CD4-positive, alpha-beta T cell (primary cell): ENCODE data around the gene SNRPD3. TPM values are rescaled to one million over a fixed set of nuclear protein-coding genes. Genes with fewer than 3 reads are reported as not detected.

Experiments
- ATAC-seq: fragments of 200-7000 bp; cut with Tn5 transposase; one replicate; pipeline ENCODE4 v1.10.0; 2022; ENCODE audit warnings: mild to moderate bottlenecking; ENCODE audit not compliant: poor library complexity
- CTCF ChIA-PET: fragments of 350-600 bp; sonication (Branson Sonifier 250); formaldehyde crosslinking; loops from one replicate; lab custom pipeline; 2021; ENCODE audit warnings: antibody characterized with exemption, inconsistent platforms; lab: Charles Lee
- POLR2A ChIA-PET: fragments of 350-600 bp; sonication (Branson Sonifier 250); formaldehyde crosslinking; loops from one replicate; lab custom pipeline; 2021; ENCODE audit warnings: antibody characterized with exemption, inconsistent platforms; lab: Charles Lee
- DNase-seq, 14 experiments: peaks; one replicate each; pipeline ENCODE4 v3.0.0-alpha.2; 2013 to 2020; ENCODE audit warnings: mixed read lengths in 2 of 14
- H3K27ac ChIP-seq, 2 donors: one replicate each; pipeline versions ENCODE4 v1.5.1 to v1.7.0; 2013; ENCODE audit warnings: low read length in 2 of 2, low read depth in 1 of 2, mild to moderate bottlenecking in 1 of 2
- H3K27me3 ChIP-seq, 2 experiments: 1 replicate in 1 of 2; 2 replicates in 1 of 2; pipeline versions ENCODE4 v1.6.1 to v1.7.0; 2013; ENCODE audit warnings: low read length in 2 of 2, control low read depth in 1 of 2, mild to moderate bottlenecking in 1 of 2, moderate library complexity in 1 of 2; ENCODE audit not compliant: insufficient read depth in 2 of 2, control insufficient read depth in 1 of 2
- H3K36me3 ChIP-seq: one replicate; pipeline ENCODE4 v1.6.1; 2013; ENCODE audit warnings: low read length, control low read depth; ENCODE audit not compliant: insufficient read depth
- H3K4me1 ChIP-seq: one replicate; pipeline ENCODE4 v1.6.1; 2013; ENCODE audit warnings: low read length, control low read depth; ENCODE audit not compliant: insufficient read depth
- H3K4me3 ChIP-seq: one replicate; pipeline ENCODE4 v1.5.1; 2013; ENCODE audit warnings: mild to moderate bottlenecking, low read length, moderate library complexity
- H3K9me3 ChIP-seq, 2 experiments: 1 replicate in 1 of 2; 2 replicates in 1 of 2; pipeline versions ENCODE4 v1.6.1 to v1.7.0; 2013; ENCODE audit warnings: low read length in 2 of 2, mild to moderate bottlenecking in 2 of 2, control low read depth in 1 of 2, moderate library complexity in 1 of 2; ENCODE audit not compliant: control insufficient read depth in 1 of 2, insufficient read depth in 1 of 2
- H3K27ac Mint-ChIP-seq: one replicate; pipeline ENCODE4 v1.8.0; 2020; ENCODE audit warnings: mixed read lengths
- H3K27me3 Mint-ChIP-seq: one replicate; pipeline ENCODE4 v1.8.0; 2021; ENCODE audit warnings: mixed read lengths
- H3K36me3 Mint-ChIP-seq: one replicate; pipeline ENCODE4 v1.8.0; 2021; ENCODE audit warnings: low read depth, mixed read lengths
- H3K4me1 Mint-ChIP-seq: one replicate; pipeline ENCODE4 v1.8.0; 2021; ENCODE audit warnings: low read depth, mixed read lengths
- H3K4me3 Mint-ChIP-seq: one replicate; pipeline ENCODE4 v1.8.0; 2020; ENCODE audit warnings: mild to moderate bottlenecking, mixed read lengths
- H3K9me3 Mint-ChIP-seq: one replicate; pipeline ENCODE4 v1.8.0; 2020; ENCODE audit warnings: mixed read lengths
- CTCF ChIP-seq: fragments of 200-600 bp; IDR thresholded peaks from one replicate; pipeline ENCODE4 v1.8.0; 2022; ENCODE audit warnings: antibody characterized with exemption, mild to moderate bottlenecking
- intact Hi-C, 2 experiments: fragments of 100-400 bp; cut with DNase I in 1 of 2; cut with micrococcal nuclease in 1 of 2; formaldehyde crosslinking; loops; one replicate each; pipeline versions ENCODE4 v1.15.1 to v1.9.0; 2023 to 2025; cut with DNase I, micrococcal nuclease
- polyA plus RNA-seq, 2 donors: library from polyadenylated mRNA; unstranded; fragments of 120-200 nt; gene quantifications; one replicate each; pipeline ENCODE4 v1.2.1, GENCODE V29; 2013
- total RNA-seq, 174 experiments: library from RNA in 2 of 174; stranded (reverse) in 2 of 174; gene quantifications; one replicate each; pipeline ENCODE4 v1.2.3 and lab custom pipeline; 2021 to 2026

SNRPD3 gene
- total RNA-seq (10 to 100 TPM; 31.0 to 31.5 TPM), total RNA-seq (lab: John Stamatoyannopoulos, UW) (27.4 to 106 (median 62.5) reads per million in 172 experiments)
- polyA plus RNA-seq (2013, experiment 1 of 2) = 105 TPM
- 91.5 TPM for polyA plus RNA-seq (2013, experiment 2 of 2)

GRCh38 chr22:24555165-24556039 lies at the start of gene SNRPD3:
Gene SNRPD3 (plus strand): TSS chr22:24555999. CDS start chr22:24557675, 1,676 bp downstream.
- Mint-ChIP-seq H3K27ac (peak within 1 kb of the TSS; percentile 89), H3K9me3 (no peaks in the 10 kb centered on the region), H3K4me3 (peak within 1 kb of the TSS; percentile 97), H3K36me3 (peaks cover 68% of the 10 kb centered on the region), H3K4me1 (peaks cover 82% of the 10 kb centered on the region), H3K27me3 (no peaks in the 10 kb centered on the region)
- ATAC-seq = peak; percentile 83
- CTCF ChIA-PET = no interaction called here
- Histone ChIP-seq H3K36me3 (peaks cover 29% of the 10 kb centered on the region), H3K9me3 (no peaks in the 10 kb centered on the region), H3K4me3 (peak within 1 kb of the TSS; percentile 78), H3K27ac (peak within 1 kb of the TSS; percentile 97 to 98), H3K4me1 (peaks cover 52% of the 10 kb centered on the region), H3K27me3 (no peaks in the 10 kb centered on the region)
- peak; percentile 99 to 100 (median 100) for DNase-seq
- intact Hi-C loops = loop anchor here in 1 of 2 experiments (1.0 to 10.0 kb wide), 5 partner anchors 285 to 1411 kb away; partner anchors contain the start of genes DERL3, RAB36, RSPH14 and SPECC1L
- no peak for TF ChIP-seq CTCF
- POLR2A ChIA-PET = interaction anchor here (0.6 to 2.4 kb wide), 8 partner anchors 7 to 698 kb away, joined by 3 to 17 read pairs (median 4); partner anchors contain the start of gene ADORA2A

DNA sequence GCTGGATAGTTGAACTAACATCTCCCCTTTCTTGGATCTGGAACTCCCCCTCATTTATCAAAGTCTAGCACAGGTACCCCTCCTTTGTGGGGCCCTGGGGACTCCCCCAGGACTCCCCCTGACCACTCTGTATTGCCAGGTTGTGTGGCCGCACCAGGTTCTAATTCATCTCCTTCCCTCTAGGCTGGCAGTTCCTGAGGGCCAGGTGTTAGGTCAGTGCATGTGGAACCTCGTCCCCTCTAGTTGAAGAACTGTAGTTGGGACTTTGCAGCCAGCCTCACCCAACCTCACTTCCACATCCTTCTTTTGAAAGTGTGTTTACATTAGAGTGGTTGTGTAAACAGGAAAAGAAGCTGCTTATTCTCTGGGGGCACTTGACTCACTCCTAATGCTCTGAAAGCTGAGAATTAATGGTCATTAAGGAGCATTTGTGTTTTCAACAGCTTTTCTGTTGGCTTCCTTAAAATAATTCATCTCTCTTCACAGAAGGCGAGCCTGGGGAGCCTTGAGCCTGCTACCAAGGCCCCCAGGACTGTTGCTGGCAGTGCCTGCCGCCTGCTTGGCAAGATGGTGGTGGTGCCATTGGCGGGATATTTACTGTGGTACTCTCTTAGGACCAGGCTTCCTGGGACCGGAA lies 48.9 kb upstream of the SNRPD3 start:
- Histone ChIP-seq H3K27ac (no peak overlapping the region), H3K9me3 (no peaks in the 10 kb centered on the region), H3K4me1 (peaks cover 2% of the 10 kb centered on the region), H3K27me3 (no peaks in the 10 kb centered on the region), H3K4me3 (no peak overlapping the region), H3K36me3 (no peaks in the 10 kb centered on the region)
- Mint-ChIP-seq H3K4me1 (peaks cover 3% of the 10 kb centered on the region), H3K36me3 (no peaks in the 10 kb centered on the region), H3K9me3 (no peaks in the 10 kb centered on the region), H3K27me3 (no peaks in the 10 kb centered on the region), H3K27ac (no peak overlapping the region), H3K4me3 (no peak overlapping the region)
- CTCF ChIA-PET = interaction anchor here (0.6 to 0.8 kb wide), 2 partner anchors 14 to 16 kb away, joined by 3 read pairs; no protein-coding TSS in a partner anchor
- peak in 1 of 14 experiments; percentile 22 for DNase-seq
- no peak for TF ChIP-seq CTCF
- POLR2A ChIA-PET = no interaction called here
- intact Hi-C loops = no loop called here
- no peak for ATAC-seq

DNA sequence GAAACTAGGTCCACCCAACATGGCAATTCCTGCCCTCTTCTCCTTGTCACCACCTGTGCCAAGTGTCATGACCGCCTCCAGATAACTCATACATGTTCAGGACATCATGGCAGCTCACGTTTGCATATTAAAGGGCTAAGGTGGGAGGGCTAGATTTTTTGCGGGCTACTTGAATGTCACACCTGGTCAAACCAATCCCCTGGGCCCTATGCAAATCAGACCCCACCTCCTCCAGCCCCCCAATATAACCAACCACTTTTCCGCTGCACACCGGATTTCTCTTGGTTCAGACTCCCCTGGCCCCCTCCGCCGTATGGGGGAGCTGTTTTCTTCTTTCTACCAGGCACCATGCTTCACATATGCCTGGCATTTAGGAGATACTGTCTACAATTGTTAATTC lies 48.1 kb upstream of the SNRPD3 start:
- Histone ChIP-seq H3K36me3 (no peaks in the 10 kb centered on the region), H3K4me1 (peaks cover 2% of the 10 kb centered on the region), H3K27me3 (no peaks in the 10 kb centered on the region), H3K9me3 (no peaks in the 10 kb centered on the region), H3K4me3 (no peak overlapping the region), H3K27ac (no peak overlapping the region)
- Mint-ChIP-seq H3K4me1 (peaks cover 3% of the 10 kb centered on the region), H3K27me3 (no peaks in the 10 kb centered on the region), H3K4me3 (no peak overlapping the region), H3K27ac (no peak overlapping the region), H3K9me3 (no peaks in the 10 kb centered on the region), H3K36me3 (no peaks in the 10 kb centered on the region)
- POLR2A ChIA-PET = no interaction called here
- CTCF ChIA-PET = interaction anchor here (0.6 kb wide), 1 partner anchor 14 kb away, joined by 3 read pairs; no protein-coding TSS in a partner anchor
- DNase-seq = no peak
- TF ChIP-seq CTCF = no peak
- intact Hi-C loops = no loop called here
- no peak for ATAC-seq
